GM12874 (cell line): Measurements from ENCODE around the gene CDK14.
A peak's percentile ranks its signal among the peaks of the same experiment; 100 is the strongest.

Experiments
- TF ChIP-seq, protein P1 (sequence below): IDR thresholded peaks from 2 replicates; pipeline ENCODE4 v1.5.1; 2011; ENCODE audit warnings: low read depth, mild to moderate bottlenecking, control low read depth, low read length, moderate library complexity; ENCODE audit not compliant: insufficient read depth

Gene CDK14

GRCh38 chr7:91021956-91022355 lies 425.8 kb downstream of the CDK14 start:
- TF ChIP-seq, protein P1, sequence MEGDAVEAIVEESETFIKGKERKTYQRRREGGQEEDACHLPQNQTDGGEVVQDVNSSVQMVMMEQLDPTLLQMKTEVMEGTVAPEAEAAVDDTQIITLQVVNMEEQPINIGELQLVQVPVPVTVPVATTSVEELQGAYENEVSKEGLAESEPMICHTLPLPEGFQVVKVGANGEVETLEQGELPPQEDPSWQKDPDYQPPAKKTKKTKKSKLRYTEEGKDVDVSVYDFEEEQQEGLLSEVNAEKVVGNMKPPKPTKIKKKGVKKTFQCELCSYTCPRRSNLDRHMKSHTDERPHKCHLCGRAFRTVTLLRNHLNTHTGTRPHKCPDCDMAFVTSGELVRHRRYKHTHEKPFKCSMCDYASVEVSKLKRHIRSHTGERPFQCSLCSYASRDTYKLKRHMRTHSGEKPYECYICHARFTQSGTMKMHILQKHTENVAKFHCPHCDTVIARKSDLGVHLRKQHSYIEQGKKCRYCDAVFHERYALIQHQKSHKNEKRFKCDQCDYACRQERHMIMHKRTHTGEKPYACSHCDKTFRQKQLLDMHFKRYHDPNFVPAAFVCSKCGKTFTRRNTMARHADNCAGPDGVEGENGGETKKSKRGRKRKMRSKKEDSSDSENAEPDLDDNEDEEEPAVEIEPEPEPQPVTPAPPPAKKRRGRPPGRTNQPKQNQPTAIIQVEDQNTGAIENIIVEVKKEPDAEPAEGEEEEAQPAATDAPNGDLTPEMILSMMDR, result no peak

GRCh38 chr7:91025906-91026390 lies 429.8 kb downstream of the CDK14 start:
- TF ChIP-seq, protein P1, result no peak

- TF ChIP-seq, protein P1, result no peak
Measured at GRCh38 chr7:91029688-91030087, 433.6 kb downstream of the CDK14 start.

- TF ChIP-seq, protein P1, result no peak
Measured at GRCh38 chr7:91030680-91031380, 434.7 kb downstream of the CDK14 start.

- TF ChIP-seq, protein P1, result no peak
Measured at GRCh38 chr7:91031757-91032156, 435.6 kb downstream of the CDK14 start.

- TF ChIP-seq, protein P1, result no peak
Measured at GRCh38 chr7:91033574-91033973, 437.5 kb downstream of the CDK14 start.

DNA sequence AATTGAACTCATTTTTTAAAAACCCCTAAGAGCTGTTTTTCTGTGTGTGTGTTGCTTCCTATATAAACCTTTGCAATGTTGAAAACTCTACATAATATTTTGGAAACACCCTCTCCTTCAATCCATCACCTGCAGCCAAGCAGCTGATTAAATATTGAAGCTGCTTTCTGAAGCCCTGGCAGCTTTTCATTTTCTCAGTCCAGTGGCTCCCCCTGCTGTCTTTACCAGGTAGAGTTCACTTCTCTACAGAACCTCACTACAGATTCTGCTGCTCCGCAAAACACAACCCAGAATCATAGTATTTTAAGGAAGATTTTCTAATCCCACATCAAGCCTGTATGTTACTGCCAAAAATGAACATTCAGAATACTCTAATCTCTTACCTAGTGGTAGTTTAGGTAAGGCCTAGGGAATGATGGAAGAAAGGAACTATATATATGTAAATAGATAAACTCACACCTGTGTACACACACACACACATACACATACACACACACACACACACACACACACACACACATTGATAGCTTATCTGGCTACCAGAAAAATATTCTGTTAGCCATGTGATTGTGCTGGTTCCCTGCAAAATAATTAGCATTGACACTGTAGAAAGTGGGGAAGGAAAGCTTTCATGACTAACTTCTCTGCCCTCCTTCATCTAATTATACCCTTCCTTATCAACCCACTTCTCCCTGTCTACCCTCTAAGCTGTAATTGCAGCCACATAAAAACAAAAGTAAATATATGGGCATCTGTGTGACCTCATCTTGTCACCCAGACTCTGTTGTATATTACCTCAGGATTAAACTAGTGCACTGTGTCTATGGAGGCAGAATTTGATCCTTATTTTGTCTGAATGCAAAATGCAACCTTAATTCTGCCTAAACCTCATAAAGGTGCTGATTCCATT lies 438.6 kb downstream of the CDK14 start:
- TF ChIP-seq, protein P1, result peak; percentile 60
